GM12878 (cell line): Measurements from ENCODE around the gene BRIX1. TPM values are rescaled to one million over a fixed set of nuclear protein-coding genes. Genes with fewer than 3 reads are reported as not detected.

Experiments used
- ATAC-seq: fragments of 200-7000 bp; cut with Tn5 transposase; 3 replicates; pipeline ENCODE4 v1.9.1; 2020; ENCODE audit warnings: mild to moderate bottlenecking, moderate library complexity
- BruUV-seq: library from RNA; stranded (reverse); fragments of 400-500 nt; replicated peaks from 2 replicates; lab custom pipeline; 2021; lab: Mats Ljungman, UMichigan
- CTCF ChIA-PET: fragments of 300-600 bp; sonication (Branson Sonifier 250); formaldehyde crosslinking; extraction: SDS; loops from one replicate; lab custom pipeline; 2021; ENCODE audit warnings: inconsistent platforms; lab: Yijun Ruan, JAX
- POLR2A ChIA-PET: fragments of 350-600 bp; formaldehyde crosslinking; extraction: SDS; loops from one replicate; lab custom pipeline; 2021; ENCODE audit warnings: inconsistent platforms; lab: Charles Lee
- RAD21 ChIA-PET: fragments of 300-600 bp; sonication (Branson Sonifier 250); formaldehyde crosslinking; loops from one replicate; lab custom pipeline; 2023; ENCODE audit warnings: antibody characterized with exemption; ENCODE audit not compliant: unreplicated experiment; lab: Charles Lee
- SMC1A ChIA-PET: fragments of 300-600 bp; sonication (Branson Sonifier 250); formaldehyde crosslinking; loops from one replicate; lab custom pipeline; 2023; ENCODE audit not compliant: unreplicated experiment, uncharacterized antibody; lab: Charles Lee
- DNase-seq: peaks from one replicate; pipeline ENCODE4 v3.0.0-alpha.2; 2011; ENCODE audit warnings: low read depth, low spot score
- FAIRE-seq: peaks from 3 replicates; lab custom pipeline; 2011; peaks lifted over from hg19 to GRCh38; lab: Jason Lieb, UNC
- H2AFZ ChIP-seq: 2 replicates; pipeline ENCODE4 v1.6.0; 2011; ENCODE audit warnings: low read depth, low read length, control low read depth; ENCODE audit not compliant: control insufficient read depth
- H3K27ac ChIP-seq: 2 replicates; pipeline ENCODE4 v1.5.1; 2011; ENCODE audit warnings: control low read depth; ENCODE audit not compliant: control insufficient read depth, insufficient read depth
- H3K27me3 ChIP-seq, 2 experiments: replicated peaks in 1 of 2; 2 replicates each; pipeline versions ENCODE4 v1.6.0 to v1.6.1; 2011; ENCODE audit warnings: low read length in 1 of 2; ENCODE audit not compliant: control insufficient read depth in 2 of 2, insufficient read depth in 2 of 2
- H3K36me3 ChIP-seq, 2 experiments: 2 replicates each; pipeline ENCODE4 v1.5.1; 2011; ENCODE audit warnings: low read length in 1 of 2; ENCODE audit not compliant: control insufficient read depth in 2 of 2, insufficient read depth in 2 of 2
- H3K4me1 ChIP-seq: 2 replicates; pipeline ENCODE4 v1.6.1; 2011; ENCODE audit warnings: mild to moderate bottlenecking, low read length, moderate library complexity, mixed read lengths; ENCODE audit not compliant: control insufficient read depth, insufficient read depth
- H3K4me2 ChIP-seq: 2 replicates; pipeline ENCODE4 v1.6.0; 2011; ENCODE audit warnings: control low read depth; ENCODE audit not compliant: control insufficient read depth, insufficient read depth
- H3K4me3 ChIP-seq: fragments of 200-600 bp; sonication (generic); 2 replicates; pipeline ENCODE4 v1.5.1; 2016
- H3K79me2 ChIP-seq: 2 replicates; pipeline ENCODE4 v1.6.0; 2011; ENCODE audit warnings: low read length; ENCODE audit not compliant: control insufficient read depth, insufficient read depth
- H3K9ac ChIP-seq: 2 replicates; pipeline ENCODE4 v1.8.0; 2011; ENCODE audit warnings: low read length, control low read depth, mixed read lengths; ENCODE audit not compliant: control insufficient read depth, insufficient read depth
- H3K9me3 ChIP-seq: replicated peaks from 3 replicates; pipeline ENCODE4 v1.5.1; 2011; ENCODE audit warnings: mild to moderate bottlenecking, low read length; ENCODE audit not compliant: control insufficient read depth, insufficient read depth
- H4K20me1 ChIP-seq: 2 replicates; pipeline ENCODE4 v1.6.0; 2011; ENCODE audit not compliant: control insufficient read depth, insufficient read depth
- BACH1 ChIP-seq: fragments of 450-650 bp; IDR thresholded peaks from 2 replicates; pipeline ENCODE4 v1.6.1; 2017; ENCODE audit warnings: mild to moderate bottlenecking, borderline replicate concordance
- BMI1 ChIP-seq: fragments of 450-650 bp; IDR thresholded peaks from 2 replicates; pipeline ENCODE4 v1.6.1; 2016; ENCODE audit warnings: mild to moderate bottlenecking, moderate library complexity, borderline replicate concordance
- CREB1 ChIP-seq: IDR thresholded peaks from 2 replicates; pipeline ENCODE4 v1.6.1; 2012; ENCODE audit warnings: low read depth, mild to moderate bottlenecking, inconsistent platforms
- HCFC1 ChIP-seq: fragments of 150-350 bp; IDR thresholded peaks from 2 replicates; pipeline ENCODE4 v1.6.1; 2014; ENCODE audit warnings: low read length
- IKZF1 ChIP-seq: fragments of 450-650 bp; conservative IDR thresholded peaks from 2 replicates; pipeline ENCODE4 v1.6.1; 2017; ENCODE audit warnings: antibody characterized with exemption, mild to moderate bottlenecking
- IRF5 ChIP-seq: fragments of 450-650 bp; IDR thresholded peaks from 2 replicates; pipeline ENCODE4 v1.6.1; 2017; ENCODE audit warnings: borderline replicate concordance
- MEF2A ChIP-seq: IDR thresholded peaks from 2 replicates; pipeline ENCODE4 v1.6.1; 2011; ENCODE audit warnings: low read depth, mild to moderate bottlenecking, low read length, moderate library complexity; ENCODE audit not compliant: insufficient read depth
- MYC ChIP-seq: IDR thresholded peaks from 2 replicates; pipeline ENCODE4 v1.6.1; 2011; ENCODE audit warnings: mild to moderate bottlenecking, low read length, moderate library complexity, inconsistent platforms; ENCODE audit not compliant: insufficient read depth, insufficient replicate concordance, insufficient read length, severe bottlenecking
- PBX3 ChIP-seq: IDR thresholded peaks from 2 replicates; pipeline ENCODE4 v1.6.1; 2011; ENCODE audit warnings: mild to moderate bottlenecking, low read depth, low read length, moderate library complexity; ENCODE audit not compliant: insufficient replicate concordance
- YY1 ChIP-seq: IDR thresholded peaks from 2 replicates; pipeline ENCODE4 v1.6.1; 2011; ENCODE audit warnings: low read depth, mild to moderate bottlenecking, low read length
- ZNF207 ChIP-seq: fragments of 450-650 bp; IDR thresholded peaks from 2 replicates; pipeline ENCODE4 v1.6.1; 2014; ENCODE audit warnings: antibody characterized with exemption, mild to moderate bottlenecking, borderline replicate concordance
- ZNF622 ChIP-seq: fragments of 450-650 bp; IDR thresholded peaks from 2 replicates; pipeline ENCODE4 v1.6.1; 2017; ENCODE audit warnings: mild to moderate bottlenecking, inconsistent platforms
- ZNF687 ChIP-seq: fragments of 450-650 bp; IDR thresholded peaks from 2 replicates; pipeline ENCODE4 v1.6.1; 2017; ENCODE audit warnings: mild to moderate bottlenecking, moderate library complexity
- WGBS: methylation state at CpG from one replicate; pipeline ENCODE4 v1.1.6; 2016; ENCODE audit warnings: low lambda C conversion rate; ENCODE audit not compliant: insufficient replicate concordance, insufficient coverage; ENCODE audit errors: missing lambda C conversion rate; 5-methylcytosine and 5-hydroxymethylcytosine counted together
- in situ Hi-C: fragments of 300-500 bp; cut with MboI; formaldehyde crosslinking; loops from 9 replicates; pipeline ENCODE4 v1.14.3; 2018; ENCODE audit warnings: mixed read lengths
- intact Hi-C: fragments of 100-400 bp; cut with micrococcal nuclease; formaldehyde crosslinking; loops from one replicate; pipeline ENCODE4 v1.14.2; 2022; ENCODE audit not compliant: unreplicated experiment
- polyA plus RNA-seq, 11 experiments: library from polyadenylated mRNA; depleted of rRNA in 4 of 11; unstranded in 6 of 11; stranded (reverse) in 5 of 11; fragments of >200 nt; fragmentation: Nextera tagmentation in 4 of 11; fragmentation: Illumina TruSeq in 1 of 11; extraction: Ambion mirVana in 4 of 11; extraction: Trizol in 1 of 11; gene quantifications; 1 replicate in 1 of 11; 2 replicates in 10 of 11; pipeline versions ENCODE4 v1.2.1 to v1.2.3, GENCODE V29; 2011 to 2016; ENCODE audit warnings: inconsistent platforms in 2 of 11, missing spikeins in 2 of 11, low read depth in 1 of 11
- total RNA-seq, 4 experiments: library from RNA; depleted of rRNA in 3 of 4; stranded (reverse); fragments of >200 nt in 3 of 4; fragmentation: Illumina TruSeq in 1 of 4; extraction: Trizol in 1 of 4; gene quantifications; 2 replicates each; pipeline versions ENCODE4 v1.2.1 to v1.2.3, GENCODE V29; 2013 to 2021

The BRIX1 gene
- total and polyA plus RNA-seq, 10 of the 15 experiments (the other 5 are each of a cell fraction or from before 2014, with no cell fraction given): 48.3 to 119 (median 78.9) TPM

GRCh38 chr5:34929720-34930461, 14.4 kb downstream of the BRIX1 start:
- 2% methylated on average over 30 of the region's 70 CpGs for WGBS
- ATAC-seq (peak; percentile 83), FAIRE-seq (peak; percentile 7), DNase-seq (peak; percentile 26)
- Histone ChIP-seq H3K36me3 (peaks cover 0 to 7% of the 10 kb centered on the region in 2 experiments; a peak in 2 of 4 replicates), H3K4me2 (peak overlapping the region; percentile 81), H4K20me1 (no peaks in the 10 kb centered on the region), H3K4me3 (peak overlapping the region; percentile 83), H3K4me1 (no peaks in the 10 kb centered on the region), H3K9me3 (no peaks in the 10 kb centered on the region), H3K9ac (peak overlapping the region; percentile 90), H2AFZ (peak overlapping the region; percentile 78), H3K79me2 (peaks cover 33% of the 10 kb centered on the region), H3K27ac (peak overlapping the region; percentile 86), H3K27me3 (no peaks in the 10 kb centered on the region)
- ChIA-PET RAD21 (interaction anchor here (0.6 to 2.9 kb wide), 6 partner anchors 10 to 433 kb away, joined by 3 to 50 read pairs (median 4); partner anchors contain the start of genes BRIX1 and RAD1), CTCF (interaction anchor here (0.6 to 2.0 kb wide), 12 partner anchors 10 to 254 kb away, joined by 3 to 13 read pairs (median 3); partner anchors contain the start of genes BRIX1 and RAD1), SMC1A (interaction anchor here (0.6 to 2.4 kb wide), 5 partner anchors 13 to 31 kb away, joined by 3 to 14 read pairs (median 3); partner anchors contain the start of genes BRIX1 and RAD1), POLR2A (interaction anchor here (0.6 to 3.3 kb wide), 11 partner anchors 9 to 549 kb away, joined by 3 to 79 read pairs (median 4); partner anchors contain the start of genes BRIX1 and RAD1)
- in situ Hi-C loops: no loop called here
- BruUV-seq: no TSS peak
- intact Hi-C loops: loop anchor here (1.0 to 10.0 kb wide), 3 partner anchors 12 to 1225 kb away; partner anchors contain the start of genes BRIX1, LMBRD2, RAD1 and SKP2
- TF ChIP-seq BACH1: peak; percentile 39; the same call in 1 of the 2 replicates
- TF ChIP-seq ZNF207: peak; percentile 74; the same call in 1 of the 2 replicates
- no peak for TF ChIP-seq MEF2A
- TF ChIP-seq YY1: peak; percentile 79; the same call in 1 of the 2 replicates
- TF ChIP-seq MYC: peak; percentile 52
- TF ChIP-seq ZNF687: peak; percentile 27; the same call in 1 of the 2 replicates
- no peak for TF ChIP-seq IRF5
- TF ChIP-seq ZNF622: no peak
- no peak for TF ChIP-seq PBX3
- TF ChIP-seq CREB1: no peak
- no peak for TF ChIP-seq BMI1
- peak; percentile 21; the same call in 1 of the 2 replicates for TF ChIP-seq HCFC1
- peak; percentile 55 for TF ChIP-seq IKZF1
